Measurements from ENCODE around the gene PPARG.

DNA sequence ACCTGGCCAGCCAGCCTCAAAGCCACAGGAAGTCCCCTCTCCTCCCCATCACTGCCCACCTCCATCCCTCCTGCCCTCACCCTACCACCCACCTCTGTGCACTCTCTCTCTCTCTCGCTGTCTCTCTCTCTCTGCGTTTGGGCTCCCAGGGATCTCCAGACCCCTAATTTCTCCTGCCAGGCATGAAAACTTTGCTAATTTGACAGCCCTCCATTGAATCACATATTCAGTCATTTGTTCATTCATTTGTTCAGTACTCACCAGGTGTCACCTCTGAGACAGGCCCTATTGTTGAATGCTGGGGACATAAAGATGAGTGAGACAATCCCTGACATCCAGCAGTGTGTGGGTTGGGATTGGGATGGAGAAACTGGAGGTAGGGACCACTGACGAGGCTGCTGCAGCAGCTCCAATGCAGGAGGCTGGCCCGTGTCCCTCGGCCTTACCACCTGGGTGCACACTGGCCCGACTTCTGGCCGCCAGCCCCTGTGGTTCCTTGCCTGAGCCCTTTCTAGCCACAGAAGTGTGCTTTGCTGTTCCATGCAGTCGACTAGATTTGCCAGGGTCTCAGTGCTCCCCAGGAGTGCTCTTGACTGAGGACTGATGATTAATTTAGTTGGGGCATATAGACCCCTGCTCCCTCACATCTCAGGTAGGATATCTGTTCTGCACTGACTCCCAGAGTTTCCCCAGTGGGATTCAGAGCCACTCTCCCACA is 156.8 kb downstream of the PPARG start:
- TF ChIP-seq MLX (CRISPR knock-in tag; IDR thresholded peaks at IDR 0.05) (no peak), PRDM15 (CRISPR knock-in tag; IDR thresholded peaks at IDR 0.05) (no peak), GABPB1 (CRISPR knock-in tag; IDR thresholded peaks at IDR 0.05) (no peak), GTF2I (CRISPR knock-in tag; conservative IDR thresholded peaks at IDR 0.05) (no peak), NR1H2 (CRISPR knock-in tag; IDR thresholded peaks at IDR 0.05) (no peak), ETV6 (CRISPR knock-in tag; IDR thresholded peaks at IDR 0.05) (no peak)
- TF ChIP-seq, protein P1, sequence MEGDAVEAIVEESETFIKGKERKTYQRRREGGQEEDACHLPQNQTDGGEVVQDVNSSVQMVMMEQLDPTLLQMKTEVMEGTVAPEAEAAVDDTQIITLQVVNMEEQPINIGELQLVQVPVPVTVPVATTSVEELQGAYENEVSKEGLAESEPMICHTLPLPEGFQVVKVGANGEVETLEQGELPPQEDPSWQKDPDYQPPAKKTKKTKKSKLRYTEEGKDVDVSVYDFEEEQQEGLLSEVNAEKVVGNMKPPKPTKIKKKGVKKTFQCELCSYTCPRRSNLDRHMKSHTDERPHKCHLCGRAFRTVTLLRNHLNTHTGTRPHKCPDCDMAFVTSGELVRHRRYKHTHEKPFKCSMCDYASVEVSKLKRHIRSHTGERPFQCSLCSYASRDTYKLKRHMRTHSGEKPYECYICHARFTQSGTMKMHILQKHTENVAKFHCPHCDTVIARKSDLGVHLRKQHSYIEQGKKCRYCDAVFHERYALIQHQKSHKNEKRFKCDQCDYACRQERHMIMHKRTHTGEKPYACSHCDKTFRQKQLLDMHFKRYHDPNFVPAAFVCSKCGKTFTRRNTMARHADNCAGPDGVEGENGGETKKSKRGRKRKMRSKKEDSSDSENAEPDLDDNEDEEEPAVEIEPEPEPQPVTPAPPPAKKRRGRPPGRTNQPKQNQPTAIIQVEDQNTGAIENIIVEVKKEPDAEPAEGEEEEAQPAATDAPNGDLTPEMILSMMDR (IDR thresholded peaks at IDR 0.05): no peak
- TF ChIP-seq, protein P2, sequence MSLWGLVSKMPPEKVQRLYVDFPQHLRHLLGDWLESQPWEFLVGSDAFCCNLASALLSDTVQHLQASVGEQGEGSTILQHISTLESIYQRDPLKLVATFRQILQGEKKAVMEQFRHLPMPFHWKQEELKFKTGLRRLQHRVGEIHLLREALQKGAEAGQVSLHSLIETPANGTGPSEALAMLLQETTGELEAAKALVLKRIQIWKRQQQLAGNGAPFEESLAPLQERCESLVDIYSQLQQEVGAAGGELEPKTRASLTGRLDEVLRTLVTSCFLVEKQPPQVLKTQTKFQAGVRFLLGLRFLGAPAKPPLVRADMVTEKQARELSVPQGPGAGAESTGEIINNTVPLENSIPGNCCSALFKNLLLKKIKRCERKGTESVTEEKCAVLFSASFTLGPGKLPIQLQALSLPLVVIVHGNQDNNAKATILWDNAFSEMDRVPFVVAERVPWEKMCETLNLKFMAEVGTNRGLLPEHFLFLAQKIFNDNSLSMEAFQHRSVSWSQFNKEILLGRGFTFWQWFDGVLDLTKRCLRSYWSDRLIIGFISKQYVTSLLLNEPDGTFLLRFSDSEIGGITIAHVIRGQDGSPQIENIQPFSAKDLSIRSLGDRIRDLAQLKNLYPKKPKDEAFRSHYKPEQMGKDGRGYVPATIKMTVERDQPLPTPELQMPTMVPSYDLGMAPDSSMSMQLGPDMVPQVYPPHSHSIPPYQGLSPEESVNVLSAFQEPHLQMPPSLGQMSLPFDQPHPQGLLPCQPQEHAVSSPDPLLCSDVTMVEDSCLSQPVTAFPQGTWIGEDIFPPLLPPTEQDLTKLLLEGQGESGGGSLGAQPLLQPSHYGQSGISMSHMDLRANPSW (CRISPR knock-in tag; conservative IDR thresholded peaks at IDR 0.05; ENCODE audit: low read depth): no peak
- TF ChIP-seq, protein P3, sequence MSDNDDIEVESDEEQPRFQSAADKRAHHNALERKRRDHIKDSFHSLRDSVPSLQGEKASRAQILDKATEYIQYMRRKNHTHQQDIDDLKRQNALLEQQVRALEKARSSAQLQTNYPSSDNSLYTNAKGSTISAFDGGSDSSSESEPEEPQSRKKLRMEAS (CRISPR knock-in tag; IDR thresholded peaks at IDR 0.05): no peak
